Body of pancreas (tissue), 4 donors: ENCODE measurements around the gene RASSF10.

Experiments used
- CTCF ChIP-seq, 7 experiments: fragments of 450-650 bp in 4 of 7; fragments of 200-600 bp in 3 of 7; sonication (generic) in 3 of 7; IDR thresholded peaks; one replicate each; pipeline ENCODE4 v1.5.1; 2016 to 2019; ENCODE audit warnings: antibody characterized with exemption in 7 of 7
- POLR2A ChIP-seq, 3 donors: fragments of 450-650 bp; IDR thresholded peaks; one replicate each; pipeline ENCODE4 v1.6.1; 2016; ENCODE audit warnings: antibody characterized with exemption in 3 of 3, mild to moderate bottlenecking in 2 of 3

GRCh38 chr11:12968101-12968500 is 41.0 kb upstream of the RASSF10 start:
- TF ChIP-seq CTCF (IDR thresholded peaks at IDR 0.05) (no peak), POLR2A (IDR thresholded peaks at IDR 0.05) (no peak)
